ENCODE results near the gene C16orf74.

Gene C16orf74

DNA sequence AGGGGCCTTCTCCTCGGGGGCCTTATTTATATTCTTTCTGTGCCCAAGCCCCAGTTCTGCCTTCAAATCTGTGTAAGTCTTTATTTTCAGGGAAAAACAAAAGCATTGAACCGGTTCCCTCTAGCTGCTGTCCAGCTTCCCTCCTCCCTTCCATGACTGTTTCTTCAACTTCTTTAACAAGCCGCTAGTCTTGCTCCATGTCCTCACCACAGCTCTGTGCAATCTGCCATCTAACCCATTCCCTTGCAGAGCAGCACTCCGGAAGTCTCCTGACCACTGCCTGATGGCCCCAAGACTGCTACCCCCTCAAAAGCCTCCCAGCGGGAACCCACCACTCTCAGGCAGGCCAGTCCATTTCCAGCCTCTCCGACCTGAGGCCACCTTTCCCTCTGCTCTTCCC is 31.6 kb upstream of the C16orf74 start:
- no peak overlapping the region for H3K4me3 Mint-ChIP-seq

DNA sequence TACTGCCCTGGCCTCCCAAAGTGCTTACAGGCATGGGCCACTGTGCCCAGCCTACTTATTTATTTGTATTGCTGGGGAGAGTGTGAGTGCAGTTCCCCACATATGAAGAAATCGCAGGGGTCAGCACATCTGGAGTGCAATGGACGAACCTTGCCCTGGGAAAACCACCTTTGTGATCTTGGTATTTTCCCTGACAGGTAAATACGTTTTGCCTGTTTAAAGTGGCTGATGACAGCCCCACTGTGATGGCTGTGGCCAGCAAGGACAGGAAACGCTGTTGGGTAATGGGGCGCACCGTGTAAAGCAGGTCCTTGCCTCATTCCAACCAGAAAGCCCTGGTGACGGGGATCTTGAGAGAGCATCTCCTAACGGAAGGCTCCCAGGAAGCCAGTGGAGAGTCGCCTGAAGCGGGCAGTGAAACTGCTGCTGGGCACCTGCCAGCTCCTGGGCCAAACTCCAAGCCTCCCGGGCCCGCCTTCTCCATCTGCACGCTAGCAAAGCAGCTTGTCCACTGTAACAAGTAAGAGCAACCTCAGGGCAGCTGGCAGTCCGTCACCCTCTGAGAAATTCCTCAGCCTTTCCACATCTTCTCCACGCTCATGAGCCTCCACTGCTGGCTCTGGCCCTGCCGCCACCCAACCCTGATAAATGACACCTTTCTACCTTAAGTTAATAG is 30.9 kb upstream of the C16orf74 start:
- H3K27ac Mint-ChIP-seq = no peak overlapping the region
- H3K36me3 Mint-ChIP-seq (ENCODE audit: low read depth) = peaks cover 63% of the 10 kb centered on the region
- no peak overlapping the region for H3K4me3 Mint-ChIP-seq

More for the DNA sequence above, 31.6 kb upstream of the C16orf74 start:
- Mint-ChIP-seq H3K4me1 (ENCODE audit: low read depth) (peaks cover 12% of the 10 kb centered on the region), H3K9me3 (no peaks in the 10 kb centered on the region), H3K27me3 (no peaks in the 10 kb centered on the region), H3K27ac (peak overlapping the region; percentile 47), H3K36me3 (ENCODE audit: low read depth) (peaks cover 66% of the 10 kb centered on the region)

DNA sequence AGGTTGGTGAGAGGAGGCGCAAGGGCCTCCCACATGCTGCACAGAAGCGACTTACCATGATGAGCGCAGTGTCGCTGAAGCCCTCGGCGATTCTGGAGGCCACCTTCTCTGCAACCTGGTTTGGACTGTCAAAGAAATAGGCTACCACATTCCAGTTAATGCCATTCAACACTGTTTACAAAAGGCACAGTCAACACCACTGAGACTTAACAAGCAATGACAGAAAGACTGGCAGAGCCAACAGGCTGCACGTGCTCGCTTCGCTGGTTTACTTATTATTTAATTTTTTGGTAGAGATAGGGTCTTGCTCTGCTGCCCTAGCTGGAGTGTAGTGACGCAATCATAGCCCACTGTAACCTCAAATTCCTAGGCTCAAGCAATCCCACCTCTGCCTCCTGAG is 30.3 kb upstream of the C16orf74 start:
- H3K4me3 Mint-ChIP-seq = no peak overlapping the region
- H3K36me3 Mint-ChIP-seq (ENCODE audit: low read depth) = peaks cover 64% of the 10 kb centered on the region
- no peaks in the 10 kb centered on the region for H3K27me3 Mint-ChIP-seq
- no peak overlapping the region for H3K27ac Mint-ChIP-seq
- no peaks in the 10 kb centered on the region for H3K9me3 Mint-ChIP-seq
- H3K4me1 Mint-ChIP-seq (ENCODE audit: low read depth) = peaks cover 12% of the 10 kb centered on the region

More for the DNA sequence above, 30.9 kb upstream of the C16orf74 start:
- no peaks in the 10 kb centered on the region for H3K9me3 Mint-ChIP-seq
- peaks cover 12% of the 10 kb centered on the region for H3K4me1 Mint-ChIP-seq (ENCODE audit: low read depth)
- H3K27me3 Mint-ChIP-seq = no peaks in the 10 kb centered on the region

DNA sequence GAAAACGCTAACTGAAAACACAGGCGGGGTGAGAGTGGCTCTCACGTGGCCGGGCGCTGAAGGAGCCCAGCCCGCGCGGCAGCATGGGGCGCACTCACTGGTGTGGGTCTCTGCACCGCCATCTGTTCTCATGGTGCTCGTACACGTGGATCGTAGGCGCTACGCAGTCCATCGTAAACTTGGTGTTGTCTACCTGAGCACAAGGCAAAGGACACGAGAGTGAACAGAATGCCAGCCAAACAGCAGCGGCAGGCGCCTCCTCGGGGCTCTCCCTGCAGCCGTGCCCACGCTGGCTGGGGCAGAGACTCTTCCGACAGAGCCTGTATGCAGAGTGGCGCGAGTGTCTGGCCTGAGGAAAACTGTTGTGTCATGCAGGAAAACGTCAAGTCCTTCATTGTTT is 29.4 kb upstream of the C16orf74 start:
- Mint-ChIP-seq H3K9me3 (no peaks in the 10 kb centered on the region), H3K36me3 (ENCODE audit: low read depth) (peaks cover 55% of the 10 kb centered on the region), H3K4me1 (ENCODE audit: low read depth) (peaks cover 12% of the 10 kb centered on the region), H3K27me3 (no peaks in the 10 kb centered on the region), H3K27ac (no peak overlapping the region), H3K4me3 (no peak overlapping the region)

DNA sequence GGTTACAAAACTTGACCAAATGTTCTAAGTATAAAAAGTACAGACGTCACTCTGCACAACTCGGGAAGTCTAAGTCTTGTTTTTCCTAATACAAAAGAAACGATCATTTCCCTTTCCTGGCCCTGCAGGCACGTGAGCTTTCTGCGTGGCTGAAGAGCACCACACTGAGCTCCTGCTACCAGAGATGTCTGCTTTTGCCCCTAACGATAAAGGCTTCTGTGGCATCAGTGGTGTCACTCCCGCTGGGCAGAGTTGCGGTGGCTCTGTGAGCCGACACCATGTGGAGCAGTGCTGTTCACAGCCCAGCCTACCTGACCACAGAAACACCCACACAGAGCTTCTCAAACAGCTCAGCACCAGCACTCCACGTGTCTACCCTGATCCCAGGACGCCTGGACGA is 28.0 kb upstream of the C16orf74 start:
- peaks cover 55% of the 10 kb centered on the region for H3K36me3 Mint-ChIP-seq (ENCODE audit: low read depth)
- peaks cover 12% of the 10 kb centered on the region for H3K4me1 Mint-ChIP-seq (ENCODE audit: low read depth)
- no peak overlapping the region for H3K4me3 Mint-ChIP-seq
- no peaks in the 10 kb centered on the region for H3K27me3 Mint-ChIP-seq
- H3K27ac Mint-ChIP-seq = peak overlapping the region; percentile 26
- no peaks in the 10 kb centered on the region for H3K9me3 Mint-ChIP-seq

DNA sequence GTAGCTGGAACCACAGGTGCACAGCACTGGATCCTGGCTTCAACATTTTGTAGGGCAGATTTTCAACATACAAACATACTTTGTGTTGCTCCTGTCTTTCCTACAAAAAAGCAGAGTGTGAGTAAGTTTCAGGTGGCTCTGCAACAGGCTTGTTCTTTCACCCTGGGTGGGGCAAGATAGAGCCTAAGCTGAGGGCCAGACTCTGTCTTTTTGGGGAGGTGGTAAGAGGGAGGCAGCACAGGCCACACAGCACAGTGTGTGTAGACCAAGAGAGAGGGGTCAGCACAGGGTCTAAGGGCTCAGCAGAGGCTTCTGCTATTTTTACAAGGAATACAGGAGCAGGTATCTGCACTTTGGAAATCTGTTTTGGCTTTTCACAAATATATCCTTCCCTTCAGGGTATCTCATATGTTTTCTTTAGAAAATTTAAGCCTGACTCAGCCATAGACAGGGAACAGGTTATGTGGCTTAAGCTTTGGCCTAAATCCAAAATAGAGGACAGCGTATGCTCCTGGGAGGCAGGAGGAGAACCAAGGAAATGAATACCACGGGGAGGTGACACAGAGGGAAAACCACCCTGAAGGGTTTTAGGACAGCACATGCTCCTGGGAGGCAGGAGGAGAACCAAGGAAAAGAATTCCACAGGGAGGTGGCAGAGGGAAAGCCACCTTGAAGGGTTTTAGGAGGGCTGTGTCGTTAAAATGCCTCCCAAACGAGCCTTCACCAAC is 26.9 kb upstream of the C16orf74 start:
- Mint-ChIP-seq H3K27ac (no peak overlapping the region), H3K9me3 (no peaks in the 10 kb centered on the region), H3K4me1 (ENCODE audit: low read depth) (peaks cover 12% of the 10 kb centered on the region), H3K36me3 (ENCODE audit: low read depth) (peaks cover 53% of the 10 kb centered on the region), H3K27me3 (no peaks in the 10 kb centered on the region), H3K4me3 (no peak overlapping the region)

DNA sequence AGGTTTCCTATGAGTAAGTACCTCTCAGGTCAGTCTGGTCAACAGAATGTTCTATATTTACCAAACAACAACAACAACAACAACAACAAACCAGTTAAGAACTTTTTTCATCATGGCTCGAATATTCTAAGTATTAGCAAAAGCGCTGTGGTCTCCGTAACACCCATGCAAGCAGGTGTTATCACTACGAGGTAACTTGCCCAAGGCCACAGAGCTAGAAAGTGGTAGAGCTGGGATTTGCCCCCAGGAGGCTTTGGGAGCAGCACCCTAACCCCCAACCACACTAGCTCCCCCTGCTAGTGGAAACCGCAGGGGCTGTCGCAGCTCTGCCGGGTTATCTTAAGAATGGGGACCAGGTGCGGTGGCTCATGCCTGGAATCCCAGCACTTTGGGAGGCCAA is 23.9 kb upstream of the C16orf74 start:
- no peaks in the 10 kb centered on the region for H3K9me3 Mint-ChIP-seq
- no peak overlapping the region for H3K4me3 Mint-ChIP-seq
- peaks cover 39% of the 10 kb centered on the region for H3K36me3 Mint-ChIP-seq (ENCODE audit: low read depth)
- no peaks in the 10 kb centered on the region for H3K27me3 Mint-ChIP-seq
- H3K4me1 Mint-ChIP-seq (ENCODE audit: low read depth) = peaks cover 12% of the 10 kb centered on the region
- H3K27ac Mint-ChIP-seq = no peak overlapping the region

DNA sequence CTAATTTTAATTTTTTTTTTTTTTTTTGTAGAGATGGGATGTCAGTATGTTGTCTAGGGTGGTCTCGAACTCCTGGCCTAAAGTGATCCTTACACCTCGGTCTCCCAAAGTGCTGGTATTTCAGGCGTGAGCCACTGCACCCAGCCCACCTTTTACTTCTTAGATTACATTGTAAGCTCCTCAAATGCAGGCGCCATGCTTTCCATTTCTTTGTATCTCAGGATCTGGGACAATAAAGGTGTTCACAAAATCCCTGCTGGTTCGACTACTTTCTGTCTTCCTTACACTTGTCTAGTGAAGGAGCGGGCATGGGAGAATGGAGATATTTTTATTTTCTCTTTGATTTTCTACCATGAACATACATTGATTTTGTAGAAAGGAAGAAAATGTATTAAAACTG is 23.2 kb upstream of the C16orf74 start:
- H3K4me1 Mint-ChIP-seq (ENCODE audit: low read depth) = peaks cover 6% of the 10 kb centered on the region
- H3K27me3 Mint-ChIP-seq = no peaks in the 10 kb centered on the region
- no peak overlapping the region for H3K27ac Mint-ChIP-seq
- H3K36me3 Mint-ChIP-seq (ENCODE audit: low read depth) = peaks cover 35% of the 10 kb centered on the region
- no peaks in the 10 kb centered on the region for H3K9me3 Mint-ChIP-seq
- H3K4me3 Mint-ChIP-seq = no peak overlapping the region

DNA sequence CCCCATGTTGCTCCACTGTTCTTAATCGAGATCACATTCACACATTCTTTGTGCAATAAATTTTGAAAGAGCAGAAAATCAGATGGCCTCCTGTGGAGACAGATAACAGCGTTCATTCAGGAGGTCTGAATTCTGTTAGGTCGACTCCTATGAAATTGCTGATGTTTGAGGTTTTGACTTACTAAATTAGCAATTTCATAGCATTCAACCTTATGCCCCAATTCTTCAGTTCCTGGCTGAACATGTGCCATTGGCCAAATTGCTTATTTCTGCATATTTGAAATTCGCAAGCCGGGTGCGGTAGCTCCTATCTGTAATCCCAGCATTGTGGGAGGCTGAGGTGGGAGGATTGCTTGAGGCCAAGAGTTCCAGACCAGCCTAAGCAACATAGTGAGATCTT is 22.1 kb upstream of the C16orf74 start:
- H3K27me3 Mint-ChIP-seq = no peaks in the 10 kb centered on the region

DNA sequence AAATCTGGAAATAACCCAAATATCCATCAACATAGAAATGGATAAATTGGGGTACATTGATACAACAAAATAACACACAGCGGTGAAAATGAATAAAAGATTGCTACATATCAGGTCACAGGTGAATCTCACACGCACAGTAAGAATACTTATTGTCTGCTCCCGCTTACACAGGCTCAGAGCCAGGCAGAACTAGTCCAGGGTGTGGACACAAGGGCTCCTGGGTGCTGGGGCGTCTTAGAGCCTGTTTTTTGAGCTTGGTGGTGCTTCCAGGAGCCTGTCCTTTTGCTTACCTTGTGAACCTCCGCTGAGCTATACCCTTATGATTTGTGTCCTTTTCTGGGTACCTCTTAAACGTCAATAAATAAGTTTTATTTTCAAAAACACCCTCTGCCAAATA is 19.8 kb upstream of the C16orf74 start:
- H3K27me3 Mint-ChIP-seq = no peaks in the 10 kb centered on the region
- no peak overlapping the region for H3K4me3 Mint-ChIP-seq
- peaks cover 10% of the 10 kb centered on the region for H3K36me3 Mint-ChIP-seq (ENCODE audit: low read depth)
- H3K27ac Mint-ChIP-seq = no peak overlapping the region
- H3K9me3 Mint-ChIP-seq = no peaks in the 10 kb centered on the region
- no peaks in the 10 kb centered on the region for H3K4me1 Mint-ChIP-seq (ENCODE audit: low read depth)

More for the DNA sequence above, 22.1 kb upstream of the C16orf74 start:
- Mint-ChIP-seq H3K4me1 (ENCODE audit: low read depth) (no peaks in the 10 kb centered on the region), H3K9me3 (no peaks in the 10 kb centered on the region), H3K36me3 (ENCODE audit: low read depth) (peaks cover 24% of the 10 kb centered on the region), H3K4me3 (no peak overlapping the region), H3K27ac (no peak overlapping the region)

DNA sequence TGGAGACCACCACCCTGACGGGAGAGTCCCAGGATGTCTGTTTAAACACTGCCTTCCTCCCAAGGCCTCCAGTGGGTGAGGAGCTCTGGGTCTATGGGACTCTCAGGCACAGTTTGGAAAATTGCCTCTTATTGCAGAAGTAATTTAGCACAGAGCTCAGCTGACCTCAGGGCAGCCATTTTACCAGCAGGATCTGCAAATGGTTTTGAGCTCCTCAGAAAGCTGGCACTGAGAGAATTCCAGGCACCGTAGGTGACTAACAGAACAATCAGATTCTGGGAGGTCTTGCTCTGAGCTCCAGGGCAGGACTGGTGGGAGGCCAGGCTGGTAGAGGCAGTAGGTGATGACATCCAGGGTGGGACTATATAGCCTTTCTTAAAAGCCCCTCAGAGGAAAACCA is 17.3 kb upstream of the C16orf74 start:
- H3K27me3 Mint-ChIP-seq = no peaks in the 10 kb centered on the region
- no peaks in the 10 kb centered on the region for H3K9me3 Mint-ChIP-seq
- no peak overlapping the region for H3K27ac Mint-ChIP-seq
- H3K4me1 Mint-ChIP-seq (ENCODE audit: low read depth) = no peaks in the 10 kb centered on the region
- H3K4me3 Mint-ChIP-seq = no peak overlapping the region
- peaks cover 10% of the 10 kb centered on the region for H3K36me3 Mint-ChIP-seq (ENCODE audit: low read depth)

DNA sequence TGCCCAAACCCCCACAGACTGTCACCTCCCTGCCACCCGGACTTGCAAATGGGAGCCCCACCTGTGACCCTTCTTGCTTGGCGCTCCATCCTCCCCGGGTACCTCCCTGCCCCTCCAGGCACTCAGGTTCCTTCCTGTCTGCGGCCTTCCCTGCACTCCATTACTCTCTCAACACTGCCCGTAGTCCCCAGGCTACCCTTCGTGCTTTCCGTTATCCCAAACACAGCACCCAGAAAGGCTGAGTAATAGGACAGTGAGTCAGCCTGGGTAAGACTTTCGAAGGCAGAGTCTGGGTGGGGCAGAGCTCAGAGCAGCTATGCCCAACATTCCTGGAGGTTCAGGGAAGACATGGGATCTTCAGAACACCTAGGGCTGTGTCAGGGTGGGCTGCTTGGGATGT is 16.6 kb upstream of the C16orf74 start:
- Mint-ChIP-seq H3K4me1 (ENCODE audit: low read depth) (no peaks in the 10 kb centered on the region), H3K27me3 (no peaks in the 10 kb centered on the region), H3K27ac (peak overlapping the region; percentile 43), H3K4me3 (no peak overlapping the region), H3K9me3 (no peaks in the 10 kb centered on the region), H3K36me3 (ENCODE audit: low read depth) (peaks cover 10% of the 10 kb centered on the region)

DNA sequence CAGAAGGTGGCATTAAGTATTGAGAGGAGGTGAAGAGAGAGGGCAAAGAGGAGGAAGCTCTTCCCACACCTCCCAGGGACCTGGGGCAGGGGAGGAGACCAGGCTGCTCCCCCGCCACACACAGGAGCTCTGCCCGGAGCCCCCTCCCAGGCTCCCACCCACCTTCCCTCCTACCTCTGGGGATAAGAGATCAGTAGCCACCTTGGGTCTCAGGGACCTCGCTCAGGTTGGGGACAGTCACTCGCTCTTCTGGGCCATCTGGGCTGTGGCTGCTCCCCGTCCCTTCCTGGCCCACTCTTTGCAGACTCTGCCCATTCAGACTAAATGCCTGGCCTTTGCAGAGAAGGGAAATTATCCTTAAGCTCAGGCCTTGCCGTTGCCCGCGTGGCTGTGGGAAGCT is 14.9 kb upstream of the C16orf74 start:
- Mint-ChIP-seq H3K36me3 (ENCODE audit: low read depth) (peaks cover 9% of the 10 kb centered on the region), H3K9me3 (no peaks in the 10 kb centered on the region), H3K4me3 (no peak overlapping the region), H3K27me3 (no peaks in the 10 kb centered on the region), H3K27ac (no peak overlapping the region), H3K4me1 (ENCODE audit: low read depth) (no peaks in the 10 kb centered on the region)

DNA sequence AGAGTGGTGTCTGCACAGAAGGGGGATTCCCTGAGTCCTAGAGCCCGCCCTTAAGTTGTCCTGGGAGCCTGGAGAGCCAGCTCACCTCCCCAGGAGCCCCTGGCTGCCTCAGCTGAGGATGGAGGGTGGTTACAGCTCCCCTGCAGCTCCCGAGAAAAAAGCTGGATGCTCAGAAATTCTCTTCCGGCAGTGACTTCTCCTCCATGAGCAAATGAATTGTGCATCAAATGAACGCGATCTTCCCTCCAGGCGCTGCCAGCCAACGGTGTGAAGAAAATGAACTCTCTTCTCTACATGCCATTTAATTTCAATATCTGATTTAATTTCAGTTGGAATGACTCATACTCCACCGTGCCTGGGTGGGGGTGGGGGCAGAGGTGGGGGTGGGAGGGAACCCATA is 14.3 kb upstream of the C16orf74 start:
- Mint-ChIP-seq H3K4me3 (no peak overlapping the region), H3K27ac (no peak overlapping the region), H3K27me3 (no peaks in the 10 kb centered on the region), H3K9me3 (no peaks in the 10 kb centered on the region), H3K36me3 (ENCODE audit: low read depth) (peaks cover 5% of the 10 kb centered on the region), H3K4me1 (ENCODE audit: low read depth) (peaks cover 2% of the 10 kb centered on the region)

DNA sequence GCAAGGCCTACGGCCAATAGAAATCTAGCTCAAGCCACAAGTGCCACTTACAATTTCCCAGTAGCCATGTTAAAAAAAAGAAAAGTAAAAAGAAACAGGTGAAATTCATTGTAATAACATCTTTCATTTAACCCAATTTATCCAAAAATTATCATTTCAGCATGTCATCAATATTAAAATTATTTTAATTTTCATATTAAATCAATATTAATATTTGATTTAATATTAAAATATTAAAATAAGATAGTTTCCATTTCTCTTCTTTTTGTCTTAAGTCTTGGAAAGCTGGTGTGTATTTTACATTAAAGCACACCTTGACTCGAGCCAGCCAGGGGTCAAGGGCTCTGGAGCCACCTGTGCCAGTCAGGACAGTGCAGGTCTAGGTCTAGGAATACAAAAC is 12.7 kb upstream of the C16orf74 start:
- Mint-ChIP-seq H3K27ac (no peak overlapping the region), H3K27me3 (peaks cover 14% of the 10 kb centered on the region), H3K4me3 (no peak overlapping the region), H3K4me1 (ENCODE audit: low read depth) (peaks cover 18% of the 10 kb centered on the region), H3K9me3 (no peaks in the 10 kb centered on the region), H3K36me3 (ENCODE audit: low read depth) (no peaks in the 10 kb centered on the region)

DNA sequence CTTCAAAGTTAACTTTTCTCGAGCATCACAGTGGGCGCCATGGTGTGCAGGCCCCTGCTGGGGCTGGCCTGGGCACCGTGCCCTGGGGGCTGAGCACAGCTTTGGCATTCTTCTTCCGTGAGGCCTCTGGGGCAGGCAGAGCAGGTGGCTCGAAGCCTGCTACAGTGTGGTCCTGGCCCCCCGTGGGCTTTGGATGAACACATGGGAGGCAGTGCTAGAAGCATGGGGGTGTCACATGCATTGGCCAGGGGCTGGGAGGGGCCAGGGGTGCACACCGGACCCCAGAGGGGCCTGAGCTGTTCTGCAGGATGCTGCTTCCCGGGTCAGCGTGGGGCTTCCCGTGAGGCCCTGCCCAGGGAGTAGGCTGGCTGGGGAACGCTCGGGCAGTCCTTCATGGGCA is 12.1 kb upstream of the C16orf74 start:
- Mint-ChIP-seq H3K27ac (no peak overlapping the region), H3K36me3 (ENCODE audit: low read depth) (no peaks in the 10 kb centered on the region), H3K4me3 (no peak overlapping the region), H3K9me3 (no peaks in the 10 kb centered on the region), H3K4me1 (ENCODE audit: low read depth) (peaks cover 22% of the 10 kb centered on the region), H3K27me3 (peaks cover 16% of the 10 kb centered on the region)
